Measurements from ENCODE around the gene ABCG1. TPM values are rescaled to one million over a fixed set of nuclear protein-coding genes. Genes with fewer than 3 reads are reported as not detected.

ABCG1 gene
- total and polyA plus RNA-seq, 2 experiments from 2014 or later = 1.3 to 4.4 TPM

- Histone ChIP-seq H3K4me1 (ENCODE audit: insufficient read depth) (0 out of 2 replicates have a peak, but pooled peaks cover 2% of the 10 kb centered on the region), H2AFZ (no peak overlapping the region), H3K79me2 (replicated peaks; ENCODE audit: insufficient read depth) (no peaks in the 10 kb centered on the region), H4K20me1 (replicated peaks; ENCODE audit: insufficient read depth) (no peaks in the 10 kb centered on the region), H3K4me2 (no peak overlapping the region), H3K27ac (ENCODE audit: low read depth) (no peak overlapping the region), H3K4me3 (no peak overlapping the region), H3F3A (replicated peaks; ENCODE audit: low read depth) (no peaks in the 10 kb centered on the region), H3K36me3 (ENCODE audit: insufficient read depth) (no peaks in the 10 kb centered on the region), H3K9me2 (ENCODE audit: insufficient read depth) (no peaks in the 10 kb centered on the region), H3K27me3 (ENCODE audit: insufficient read depth) (peaks cover 7% of the 10 kb centered on the region)
- no peak for ATAC-seq
- Mint-ChIP-seq H3K27me3 (ENCODE audit: insufficient read depth, low read depth, poor library complexity) (peaks cover 15% of the 10 kb centered on the region), H3K27ac (no peak overlapping the region), H3K4me1 (peaks cover 16% of the 10 kb centered on the region), H3K9me3 (no peaks in the 10 kb centered on the region), H3K36me3 (ENCODE audit: low read depth) (peaks cover 3% of the 10 kb centered on the region; the same call in 2 of the 3 replicates), H3K4me3 (no peak overlapping the region)
- TF ChIP-seq ZNF462 (CRISPR knock-in tag; IDR thresholded peaks at IDR 0.05) = no peak
- TF ChIP-seq NANOG (IDR thresholded peaks at IDR 0.05; ENCODE audit: borderline replicate concordance) = no peak
- TF ChIP-seq JUNB (IDR thresholded peaks at IDR 0.05; ENCODE audit: unreplicated experiment) = no peak
- no peak for TF ChIP-seq EZH2phosphoT487 (IDR thresholded peaks at IDR 0.05; ENCODE audit: unreplicated experiment)
- TF ChIP-seq CTCF (conservative IDR thresholded peaks at IDR 0.05; ENCODE audit: low read depth in 2 of 2) = no peak
- TF ChIP-seq STAT1 (IDR thresholded peaks at IDR 0.05; ENCODE audit: unreplicated experiment) = no peak
- TF ChIP-seq POLR2AphosphoS5 (IDR thresholded peaks at IDR 0.05; ENCODE audit: low read depth) = no peak
- no peak for TF ChIP-seq EZH2 (IDR thresholded peaks at IDR 0.05; ENCODE audit: low read depth, unreplicated experiment)
- no peak for TF ChIP-seq CREB1 (CRISPR knock-in tag; IDR thresholded peaks at IDR 0.05; ENCODE audit: low read depth)
- no peak for TF ChIP-seq ZNF331 (CRISPR knock-in tag; IDR thresholded peaks at IDR 0.05; ENCODE audit: low read depth)
- TF ChIP-seq ETS1 (IDR thresholded peaks at IDR 0.05) = no peak
- no peak for TF ChIP-seq REST (IDR thresholded peaks at IDR 0.05; ENCODE audit: unreplicated experiment)
- TF ChIP-seq ZNF114 (CRISPR knock-in tag; IDR thresholded peaks at IDR 0.05) = no peak
- DNase-seq (ENCODE audit: low spot score) = no peak
These were observed 6.7 kb downstream of the ABCG1 start for GRCh38 chr21:42225571-42226155.

All from GM23338 (cell line).